Measurements from ENCODE around the gene ADAMTS12.

Gene ADAMTS12

GRCh38 chr5:33742181-33742580, 149.6 kb downstream of the ADAMTS12 start:
- H3K36me3 ChIP-seq (ENCODE audit: insufficient read depth, low read depth, low read length) = no peaks in the 10 kb centered on the region
- H3K27ac ChIP-seq (ENCODE audit: low read length) = no peak overlapping the region
- H3K4me3 ChIP-seq (ENCODE audit: low read length) = no peak overlapping the region
- H3K4me1 ChIP-seq (ENCODE audit: insufficient read depth, low read length) = peaks cover 9% of the 10 kb centered on the region; the same call in 1 of the 2 replicates
- H3K9ac ChIP-seq (ENCODE audit: low read depth, low read length) = no peak overlapping the region
- H3K9me3 ChIP-seq (ENCODE audit: insufficient read depth, low read depth, low read length) = no peaks in the 10 kb centered on the region
- H3K27me3 ChIP-seq (ENCODE audit: insufficient read depth, low read length) = no peaks in the 10 kb centered on the region

- Histone ChIP-seq H3K4me3 (ENCODE audit: low read length) (no peak overlapping the region), H3K27ac (ENCODE audit: low read length) (no peak overlapping the region), H3K4me1 (ENCODE audit: insufficient read depth, low read length) (peaks cover 17% of the 10 kb centered on the region), H3K9ac (ENCODE audit: low read depth, low read length) (no peak overlapping the region), H3K36me3 (ENCODE audit: insufficient read depth, low read depth, low read length) (no peaks in the 10 kb centered on the region), H3K9me3 (ENCODE audit: insufficient read depth, low read depth, low read length) (no peaks in the 10 kb centered on the region), H3K27me3 (ENCODE audit: insufficient read depth, low read length) (no peaks in the 10 kb centered on the region)
Measured at GRCh38 chr5:33738967-33739366, 152.8 kb downstream of the ADAMTS12 start.

GRCh38 chr5:33738097-33738496, 153.7 kb downstream of the ADAMTS12 start:
- peaks cover 15% of the 10 kb centered on the region for H3K4me1 ChIP-seq (ENCODE audit: insufficient read depth, low read length)
- H3K27ac ChIP-seq (ENCODE audit: low read length) = no peak overlapping the region
- no peak overlapping the region for H3K4me3 ChIP-seq (ENCODE audit: low read length)
- H3K27me3 ChIP-seq (ENCODE audit: insufficient read depth, low read length) = no peaks in the 10 kb centered on the region
- H3K9ac ChIP-seq (ENCODE audit: low read depth, low read length) = no peak overlapping the region
- no peaks in the 10 kb centered on the region for H3K36me3 ChIP-seq (ENCODE audit: insufficient read depth, low read depth, low read length)
- no peaks in the 10 kb centered on the region for H3K9me3 ChIP-seq (ENCODE audit: insufficient read depth, low read depth, low read length)

- no peak overlapping the region for H3K4me3 ChIP-seq (ENCODE audit: low read length)
- peaks cover 13% of the 10 kb centered on the region for H3K4me1 ChIP-seq (ENCODE audit: insufficient read depth, low read length)
- H3K9ac ChIP-seq (ENCODE audit: low read depth, low read length) = no peak overlapping the region
- H3K9me3 ChIP-seq (ENCODE audit: insufficient read depth, low read depth, low read length) = no peaks in the 10 kb centered on the region
- H3K27ac ChIP-seq (ENCODE audit: low read length) = no peak overlapping the region
- no peaks in the 10 kb centered on the region for H3K27me3 ChIP-seq (ENCODE audit: insufficient read depth, low read length)
- no peaks in the 10 kb centered on the region for H3K36me3 ChIP-seq (ENCODE audit: insufficient read depth, low read depth, low read length)
Measured at GRCh38 chr5:33737697-33738096, 154.1 kb downstream of the ADAMTS12 start.

- H3K27ac ChIP-seq (ENCODE audit: low read length) = no peak overlapping the region
- no peaks in the 10 kb centered on the region for H3K36me3 ChIP-seq (ENCODE audit: insufficient read depth, low read depth, low read length)
- peaks cover 13% of the 10 kb centered on the region for H3K4me1 ChIP-seq (ENCODE audit: insufficient read depth, low read length)
- no peaks in the 10 kb centered on the region for H3K9me3 ChIP-seq (ENCODE audit: insufficient read depth, low read depth, low read length)
- H3K27me3 ChIP-seq (ENCODE audit: insufficient read depth, low read length) = no peaks in the 10 kb centered on the region
- H3K4me3 ChIP-seq (ENCODE audit: low read length) = no peak overlapping the region
- H3K9ac ChIP-seq (ENCODE audit: low read depth, low read length) = no peak overlapping the region
Measured at GRCh38 chr5:33737284-33737683, 154.5 kb downstream of the ADAMTS12 start.

GRCh38 chr5:33736510-33736909, 155.3 kb downstream of the ADAMTS12 start:
- H3K27me3 ChIP-seq (ENCODE audit: insufficient read depth, low read length) = no peaks in the 10 kb centered on the region
- no peak overlapping the region for H3K4me3 ChIP-seq (ENCODE audit: low read length)
- H3K9ac ChIP-seq (ENCODE audit: low read depth, low read length) = no peak overlapping the region
- H3K36me3 ChIP-seq (ENCODE audit: insufficient read depth, low read depth, low read length) = no peaks in the 10 kb centered on the region
- H3K9me3 ChIP-seq (ENCODE audit: insufficient read depth, low read depth, low read length) = no peaks in the 10 kb centered on the region
- no peak overlapping the region for H3K27ac ChIP-seq (ENCODE audit: low read length)
- peaks cover 13% of the 10 kb centered on the region for H3K4me1 ChIP-seq (ENCODE audit: insufficient read depth, low read length)

- H3K9me3 ChIP-seq (ENCODE audit: insufficient read depth, low read depth, low read length) = no peaks in the 10 kb centered on the region
- no peak overlapping the region for H3K27ac ChIP-seq (ENCODE audit: low read length)
- no peak overlapping the region for H3K4me3 ChIP-seq (ENCODE audit: low read length)
- H3K36me3 ChIP-seq (ENCODE audit: insufficient read depth, low read depth, low read length) = no peaks in the 10 kb centered on the region
- H3K27me3 ChIP-seq (ENCODE audit: insufficient read depth, low read length) = no peaks in the 10 kb centered on the region
- H3K9ac ChIP-seq (ENCODE audit: low read depth, low read length) = no peak overlapping the region
- H3K4me1 ChIP-seq (ENCODE audit: insufficient read depth, low read length) = peaks cover 13% of the 10 kb centered on the region
Measured at GRCh38 chr5:33735072-33735471, 156.7 kb downstream of the ADAMTS12 start.

- no peaks in the 10 kb centered on the region for H3K9me3 ChIP-seq (ENCODE audit: insufficient read depth, low read depth, low read length)
- peaks cover 13% of the 10 kb centered on the region for H3K4me1 ChIP-seq (ENCODE audit: insufficient read depth, low read length)
- no peaks in the 10 kb centered on the region for H3K27me3 ChIP-seq (ENCODE audit: insufficient read depth, low read length)
- H3K9ac ChIP-seq (ENCODE audit: low read depth, low read length) = no peak overlapping the region
- no peak overlapping the region for H3K4me3 ChIP-seq (ENCODE audit: low read length)
- H3K36me3 ChIP-seq (ENCODE audit: insufficient read depth, low read depth, low read length) = no peaks in the 10 kb centered on the region
- H3K27ac ChIP-seq (ENCODE audit: low read length) = no peak overlapping the region
Measured at GRCh38 chr5:33734537-33734936, 157.3 kb downstream of the ADAMTS12 start.

GRCh38 chr5:33733225-33733624, 158.6 kb downstream of the ADAMTS12 start:
- H3K27ac ChIP-seq (ENCODE audit: low read length) = no peak overlapping the region
- H3K4me1 ChIP-seq (ENCODE audit: insufficient read depth, low read length) = peaks cover 9% of the 10 kb centered on the region
- no peaks in the 10 kb centered on the region for H3K27me3 ChIP-seq (ENCODE audit: insufficient read depth, low read length)
- H3K9me3 ChIP-seq (ENCODE audit: insufficient read depth, low read depth, low read length) = no peaks in the 10 kb centered on the region
- no peak overlapping the region for H3K9ac ChIP-seq (ENCODE audit: low read depth, low read length)
- no peaks in the 10 kb centered on the region for H3K36me3 ChIP-seq (ENCODE audit: insufficient read depth, low read depth, low read length)
- no peak overlapping the region for H3K4me3 ChIP-seq (ENCODE audit: low read length)

GRCh38 chr5:33726422-33727165, 165.2 kb downstream of the ADAMTS12 start:
- Histone ChIP-seq H3K4me3 (ENCODE audit: low read length) (no peak overlapping the region), H3K27me3 (ENCODE audit: insufficient read depth, low read length) (no peaks in the 10 kb centered on the region)

GRCh38 chr5:33725806-33726205, 166.0 kb downstream of the ADAMTS12 start:
- no peak overlapping the region for H3K9ac ChIP-seq (ENCODE audit: low read depth, low read length)
- no peak overlapping the region for H3K27ac ChIP-seq (ENCODE audit: low read length)
- H3K36me3 ChIP-seq (ENCODE audit: insufficient read depth, low read depth, low read length) = no peaks in the 10 kb centered on the region
- H3K27me3 ChIP-seq (ENCODE audit: insufficient read depth, low read length) = no peaks in the 10 kb centered on the region
- no peak overlapping the region for H3K4me3 ChIP-seq (ENCODE audit: low read length)
- no peaks in the 10 kb centered on the region for H3K9me3 ChIP-seq (ENCODE audit: insufficient read depth, low read depth, low read length)
- H3K4me1 ChIP-seq (ENCODE audit: insufficient read depth, low read length) = no peaks in the 10 kb centered on the region

More at GRCh38 chr5:33726422-33727165, 165.2 kb downstream of the ADAMTS12 start:
- no peaks in the 10 kb centered on the region for H3K4me1 ChIP-seq (ENCODE audit: insufficient read depth, low read length)
- no peaks in the 10 kb centered on the region for H3K36me3 ChIP-seq (ENCODE audit: insufficient read depth, low read depth, low read length)
- H3K9me3 ChIP-seq (ENCODE audit: insufficient read depth, low read depth, low read length) = no peaks in the 10 kb centered on the region
- no peak overlapping the region for H3K27ac ChIP-seq (ENCODE audit: low read length)
- no peak overlapping the region for H3K9ac ChIP-seq (ENCODE audit: low read depth, low read length)

GRCh38 chr5:33721491-33722200, 170.1 kb downstream of the ADAMTS12 start:
- Histone ChIP-seq H3K27me3 (ENCODE audit: insufficient read depth, low read length) (no peaks in the 10 kb centered on the region), H3K9ac (ENCODE audit: low read depth, low read length) (no peak overlapping the region), H3K36me3 (ENCODE audit: insufficient read depth, low read depth, low read length) (no peaks in the 10 kb centered on the region), H3K4me1 (ENCODE audit: insufficient read depth, low read length) (no peaks in the 10 kb centered on the region), H3K27ac (ENCODE audit: low read length) (no peak overlapping the region), H3K9me3 (ENCODE audit: insufficient read depth, low read depth, low read length) (no peaks in the 10 kb centered on the region), H3K4me3 (ENCODE audit: low read length) (no peak overlapping the region)

Measured in iPS-20b (cell line).